HG03060 (cell line): ENCODE results near the gene OCA2.

Experiments
- ATAC-seq: cut with Tn5 transposase; IDR thresholded peaks from one replicate; pipeline ENCODE4 v1.9.1; 2021; ENCODE audit warnings: low read depth, moderate number of reproducible peaks; ENCODE audit not compliant: unreplicated experiment

OCA2 gene

DNA sequence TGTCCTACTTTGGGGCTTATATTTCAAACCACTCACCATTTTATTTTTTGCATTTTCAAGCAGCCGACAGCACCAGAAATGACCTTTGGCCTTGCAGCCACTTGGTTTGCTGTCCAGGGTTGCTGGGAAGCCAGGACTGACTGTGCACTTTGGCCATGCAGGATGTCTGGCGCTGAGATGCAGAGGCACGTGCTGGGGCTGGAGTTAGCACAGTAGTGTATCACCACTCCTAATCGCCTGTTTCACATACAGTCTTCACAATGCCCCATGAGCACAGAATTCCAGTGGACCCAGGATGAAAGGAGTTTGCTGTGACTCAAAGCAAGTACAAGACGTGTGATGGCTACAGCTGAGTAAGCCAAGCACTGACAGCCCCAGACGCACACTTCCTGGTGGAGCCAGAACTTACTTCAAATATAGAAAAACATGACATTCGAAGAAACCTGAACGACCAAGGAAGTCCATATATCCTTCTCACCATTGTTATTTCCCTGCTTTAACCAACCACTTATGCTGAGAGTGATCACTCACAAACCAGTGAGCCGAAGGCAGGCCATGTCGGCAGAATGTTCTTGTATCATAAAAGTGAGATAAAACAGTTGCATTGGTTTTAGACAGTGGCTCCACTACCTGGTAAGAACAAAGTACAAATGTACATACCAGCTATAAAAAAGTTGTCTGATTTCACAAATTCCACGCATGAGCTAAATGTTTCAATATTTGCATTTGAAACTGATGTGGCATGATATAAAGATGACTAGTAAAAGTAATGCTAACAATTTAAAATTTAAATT is 16.0 kb downstream of the OCA2 start:
- ATAC-seq: no peak

DNA sequence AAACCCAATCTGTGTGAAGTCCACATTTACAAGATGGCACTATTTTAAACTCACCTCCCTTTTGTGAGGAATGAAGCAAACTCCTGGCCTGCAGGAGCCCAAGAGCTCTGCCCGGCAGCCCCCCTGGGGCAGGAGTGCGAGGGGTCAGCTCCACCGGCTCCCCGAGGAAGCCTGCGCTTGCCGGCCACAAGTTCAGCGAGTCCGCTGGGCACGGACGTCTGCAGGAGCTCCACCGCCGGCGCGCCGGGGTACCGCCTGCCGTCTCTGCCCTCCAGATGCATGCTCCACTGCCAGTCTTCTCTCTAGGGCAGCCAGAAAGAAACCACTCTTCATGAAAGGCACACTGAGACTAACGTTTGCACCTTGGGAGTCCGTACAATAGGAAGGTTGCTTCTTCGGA is 17.5 kb downstream of the OCA2 start:
- no peak for ATAC-seq

DNA sequence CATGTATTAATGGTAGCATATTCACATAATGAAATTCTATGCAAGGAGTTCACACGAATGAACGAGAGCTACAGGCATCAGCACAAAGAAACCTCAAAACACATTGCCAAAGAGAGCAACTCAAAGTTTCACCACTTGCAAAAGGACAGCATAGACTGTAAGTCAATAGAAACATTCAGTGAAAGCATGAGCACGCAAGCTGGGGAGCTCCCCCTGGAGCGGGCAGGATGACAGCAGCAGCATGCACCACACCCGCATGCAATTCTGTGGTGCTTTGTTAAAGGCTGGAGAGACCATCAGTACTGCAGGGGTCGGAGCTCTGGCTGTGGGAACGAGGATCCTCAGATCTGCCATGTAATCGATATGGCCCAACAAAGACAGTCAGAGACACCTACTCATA is 18.7 kb downstream of the OCA2 start:
- no peak for ATAC-seq

DNA sequence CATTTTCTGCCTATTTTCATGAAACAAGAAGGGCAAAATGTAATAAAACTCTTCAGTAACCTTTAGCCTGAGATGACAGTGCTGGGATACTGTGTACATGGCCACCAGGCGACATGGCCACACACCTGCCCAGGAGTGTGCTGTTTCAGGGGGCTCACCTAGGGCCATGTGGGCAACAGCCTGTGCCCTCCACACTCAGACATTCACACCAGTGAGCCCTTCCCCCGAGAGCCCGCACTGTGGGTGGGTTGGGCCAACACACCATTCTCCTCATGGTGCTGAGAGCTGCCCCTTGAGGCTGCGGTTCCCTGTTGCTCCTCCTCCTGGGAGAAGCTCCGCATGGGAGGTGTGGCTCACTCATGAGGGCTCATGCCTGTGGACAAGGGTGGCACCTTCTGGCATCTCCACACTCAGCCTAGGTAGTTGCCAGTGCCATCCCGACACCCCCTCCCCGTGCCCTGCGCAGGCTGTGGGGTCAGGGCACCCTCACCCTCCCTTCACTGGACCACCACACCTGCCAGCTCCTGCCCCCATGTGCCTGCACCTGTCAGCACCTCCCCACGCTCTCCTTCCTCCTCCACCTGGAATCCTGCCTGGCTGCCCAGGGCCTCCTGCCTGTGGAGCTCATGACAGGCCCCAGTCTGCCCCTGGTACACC is 19.7 kb downstream of the OCA2 start:
- ATAC-seq: no peak

DNA sequence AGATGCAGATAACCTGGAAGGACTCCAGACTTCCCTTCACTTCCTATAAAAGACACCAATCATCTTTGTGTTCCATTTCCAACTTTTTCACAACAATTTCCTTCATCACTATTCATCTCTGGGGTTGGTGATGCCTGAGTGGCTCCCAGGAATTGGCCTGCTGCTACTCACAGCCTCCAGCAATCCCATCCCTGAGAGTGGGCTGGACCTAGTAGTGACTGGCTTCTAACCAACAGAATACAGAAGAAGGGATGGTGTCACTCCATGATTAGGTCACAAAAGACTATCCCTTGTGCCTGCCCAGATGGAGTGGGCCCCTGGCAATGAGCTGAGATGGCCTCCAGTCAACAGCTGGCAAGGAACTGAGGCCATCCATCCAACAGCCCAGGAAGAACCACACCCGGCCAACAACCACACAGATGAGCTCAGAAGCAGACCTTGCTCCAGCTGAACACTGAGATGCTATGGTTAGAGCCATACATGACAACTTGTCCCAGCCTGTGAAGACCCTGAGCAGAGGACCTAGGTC is 20.9 kb downstream of the OCA2 start:
- no peak for ATAC-seq

DNA sequence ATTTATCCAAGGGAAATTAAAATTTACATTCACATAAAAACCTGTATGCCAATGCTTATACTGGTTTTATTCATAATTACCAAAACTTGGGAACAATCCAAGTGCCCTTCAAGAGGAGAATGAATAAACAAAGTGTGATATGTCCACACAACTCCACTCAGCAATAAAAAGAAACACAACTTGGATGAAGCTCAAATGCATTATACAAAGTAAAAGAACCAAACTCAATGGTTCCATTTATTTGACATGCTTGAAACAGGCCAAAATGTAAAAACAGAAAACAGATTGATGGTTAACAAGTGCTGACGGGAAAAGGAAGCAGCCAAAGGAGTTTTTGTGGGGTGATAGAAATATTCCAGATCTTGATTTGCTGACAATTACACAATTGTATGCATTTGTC is 23.5 kb downstream of the OCA2 start:
- ATAC-seq: no peak

DNA sequence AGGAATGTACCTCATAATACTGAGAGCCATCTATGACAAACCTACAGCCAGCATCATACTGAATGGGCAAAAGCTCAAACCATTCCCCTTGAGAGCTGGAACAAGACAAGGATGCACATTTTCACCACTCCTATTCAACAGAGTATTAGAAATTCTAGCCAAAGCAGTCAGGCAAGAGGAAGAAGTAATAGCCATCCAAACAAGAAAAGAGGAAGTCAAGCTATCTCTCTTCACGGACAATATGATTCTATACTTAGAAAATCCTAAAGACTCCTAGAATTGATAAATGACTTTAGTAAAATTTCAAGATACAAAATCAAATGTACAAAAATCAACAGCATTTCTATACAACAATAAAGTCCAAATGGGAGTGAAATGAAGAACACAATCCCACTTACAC is 30.2 kb downstream of the OCA2 start:
- ATAC-seq: no peak

DNA sequence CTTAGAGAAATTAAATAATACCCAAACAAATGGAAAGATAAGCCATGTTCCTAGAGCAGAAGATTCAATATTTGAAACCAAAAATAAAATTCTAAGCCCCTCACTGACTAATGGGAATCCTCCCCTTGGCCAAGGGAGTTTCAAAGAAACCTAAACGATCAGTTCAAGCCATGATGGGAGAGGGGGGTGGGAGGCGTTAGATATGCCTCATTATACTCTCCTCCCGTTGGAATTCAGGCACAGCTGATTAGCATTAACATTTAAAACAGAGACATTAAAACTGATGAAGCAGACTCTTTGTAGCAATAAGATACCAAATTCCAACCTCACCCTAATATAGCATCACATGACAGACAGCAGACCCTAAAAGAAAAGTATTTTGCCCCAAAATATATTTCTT is 32.9 kb downstream of the OCA2 start:
- no peak for ATAC-seq

DNA sequence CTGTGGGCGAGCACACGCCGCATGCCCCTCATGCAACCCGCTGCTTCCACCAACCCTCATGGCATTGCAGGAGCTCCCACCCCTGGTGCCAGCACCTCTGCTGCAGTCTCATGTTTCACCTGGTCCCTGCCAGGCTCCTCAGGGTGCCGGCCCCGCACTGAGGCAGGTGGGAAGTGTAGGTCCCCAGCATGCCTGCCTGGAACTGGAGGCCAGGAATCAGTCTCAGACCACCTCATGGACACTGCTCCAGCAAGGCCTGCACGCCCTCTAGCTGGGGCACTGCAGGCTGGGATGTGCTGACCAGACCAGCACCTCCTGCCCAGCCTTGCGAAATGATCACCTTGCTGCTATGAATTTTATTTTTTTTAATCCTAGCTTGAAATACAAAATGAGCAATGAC is 39.1 kb downstream of the OCA2 start:
- no peak for ATAC-seq

DNA sequence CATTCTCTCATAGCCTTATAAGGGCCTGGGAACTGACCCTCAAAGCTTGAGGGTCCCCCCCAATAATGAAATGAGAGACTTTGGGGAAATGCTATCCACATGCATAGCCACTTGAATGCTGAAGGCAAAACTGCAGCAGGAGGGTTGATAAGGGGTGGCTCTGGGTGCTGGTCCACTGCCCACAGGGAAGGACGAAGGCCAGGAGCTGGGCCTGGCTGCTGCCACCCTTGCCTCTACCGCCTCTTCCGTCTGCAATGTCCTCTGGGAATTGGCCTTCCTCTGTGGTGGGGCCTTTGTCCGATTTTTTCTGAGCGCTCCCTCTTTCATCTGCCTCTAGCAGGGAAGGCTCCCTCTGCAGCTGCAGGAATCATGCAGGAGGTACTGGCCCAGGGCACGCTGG is 41.0 kb downstream of the OCA2 start:
- no peak for ATAC-seq

DNA sequence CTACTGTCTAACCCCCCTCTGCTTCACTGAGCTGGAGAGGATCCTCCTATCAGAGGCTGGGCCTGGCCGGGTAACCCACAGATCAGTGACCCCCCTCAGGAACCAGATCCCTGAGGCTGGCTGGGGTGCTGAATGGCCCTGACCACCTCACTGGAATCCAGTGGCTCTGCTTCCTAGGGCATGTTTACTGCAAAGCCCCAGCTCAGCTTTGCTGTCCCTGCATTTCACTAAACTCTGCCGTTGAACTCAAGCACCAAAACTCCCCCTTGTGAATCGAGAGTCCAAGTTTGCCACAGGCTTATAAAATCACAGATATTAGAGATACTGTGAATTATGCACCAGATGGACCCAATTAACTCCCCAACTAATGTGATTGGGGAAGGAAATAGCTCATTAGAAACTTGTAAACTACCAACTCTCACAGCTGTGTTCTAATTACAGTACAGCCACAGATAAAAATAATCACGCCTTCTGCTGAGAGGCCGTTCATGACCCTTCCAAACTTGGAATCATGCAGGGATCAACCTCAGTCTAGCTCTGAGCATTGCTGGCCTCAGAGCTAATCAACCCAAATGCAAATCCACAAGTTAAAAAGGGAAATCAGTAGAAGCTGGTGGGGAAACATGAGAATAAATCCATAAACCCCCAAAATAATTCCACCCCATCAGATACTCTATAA is 47.0 kb downstream of the OCA2 start:
- ATAC-seq: no peak

DNA sequence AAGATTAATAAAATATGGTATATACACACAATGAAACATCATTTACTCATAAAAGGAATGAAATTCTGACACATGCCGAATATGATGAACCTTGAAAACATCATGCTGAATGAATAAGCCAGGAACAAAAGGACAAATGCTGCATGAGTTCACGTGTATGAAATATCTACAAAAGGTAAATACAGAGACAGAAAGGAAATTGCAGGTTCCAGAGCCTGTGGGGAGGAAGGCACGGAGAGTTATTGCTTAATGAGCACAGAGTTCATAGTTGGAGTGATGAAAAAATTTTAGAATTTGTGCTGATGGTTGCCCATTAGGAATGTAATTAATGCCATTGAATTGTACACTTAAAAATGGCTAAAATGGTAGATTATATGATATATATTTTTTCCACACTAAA is 49.5 kb downstream of the OCA2 start:
- ATAC-seq: no peak

DNA sequence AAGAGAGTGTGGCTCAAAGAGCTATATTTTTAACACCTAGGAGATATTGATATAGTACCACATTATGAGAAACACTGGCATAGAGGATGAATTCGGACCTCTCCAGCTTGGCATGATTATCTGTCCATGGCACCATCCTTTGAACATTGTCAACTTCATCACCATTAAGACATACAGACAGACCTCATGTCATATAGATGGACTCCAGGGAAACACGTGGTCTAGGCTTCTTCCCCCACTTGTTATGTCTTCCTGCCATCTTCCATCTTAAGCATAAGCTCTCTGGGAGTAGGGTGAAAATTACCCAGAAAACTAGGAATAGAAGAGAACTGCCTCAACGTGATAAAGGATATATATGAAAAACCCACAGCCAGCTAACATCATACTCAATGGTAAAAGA is 51.8 kb downstream of the OCA2 start:
- no peak for ATAC-seq

DNA sequence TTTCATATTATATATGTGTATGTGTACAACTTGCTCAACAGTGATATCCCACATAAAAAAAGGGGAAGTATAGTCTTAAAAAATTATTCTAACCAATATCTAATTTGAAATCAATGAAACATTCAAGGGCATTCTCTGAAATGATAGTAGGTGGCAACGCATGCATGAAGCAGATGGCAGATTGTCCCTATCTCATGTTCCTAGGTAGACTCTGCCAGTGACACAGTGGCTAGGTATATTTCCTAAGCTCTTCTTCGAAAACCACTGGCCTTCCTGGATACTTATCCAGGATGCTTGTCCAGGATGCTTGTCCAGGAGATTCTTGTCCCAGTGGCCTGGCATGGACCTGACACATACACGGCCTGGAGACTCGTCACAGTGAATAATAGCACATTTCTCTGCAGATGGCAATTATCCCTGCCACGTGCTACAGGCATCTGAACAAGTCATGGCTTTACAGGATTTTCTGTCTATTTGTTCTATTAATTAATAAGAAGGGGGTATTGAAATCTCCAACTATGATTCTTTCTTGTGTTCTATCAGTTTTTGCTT is 54.9 kb downstream of the OCA2 start:
- ATAC-seq: no peak

DNA sequence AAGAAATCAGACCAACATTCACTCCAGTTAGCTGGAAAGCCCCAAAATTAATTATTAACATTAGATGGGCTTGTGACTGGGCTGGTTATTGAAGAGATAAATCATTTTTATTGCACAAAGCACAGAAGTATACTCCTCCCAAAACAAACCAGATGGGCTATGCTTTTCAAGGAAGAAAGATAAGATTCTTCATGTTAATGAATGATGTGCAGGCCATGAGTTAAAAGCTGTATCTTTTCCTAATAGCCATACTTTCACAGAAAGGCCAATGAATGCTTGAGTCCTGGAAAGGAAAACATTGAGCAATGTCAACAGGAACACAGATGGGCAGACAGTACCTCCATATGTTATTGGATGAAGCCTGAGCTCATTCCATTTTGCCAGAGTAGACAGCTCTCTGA is 55.4 kb downstream of the OCA2 start:
- ATAC-seq: no peak

DNA sequence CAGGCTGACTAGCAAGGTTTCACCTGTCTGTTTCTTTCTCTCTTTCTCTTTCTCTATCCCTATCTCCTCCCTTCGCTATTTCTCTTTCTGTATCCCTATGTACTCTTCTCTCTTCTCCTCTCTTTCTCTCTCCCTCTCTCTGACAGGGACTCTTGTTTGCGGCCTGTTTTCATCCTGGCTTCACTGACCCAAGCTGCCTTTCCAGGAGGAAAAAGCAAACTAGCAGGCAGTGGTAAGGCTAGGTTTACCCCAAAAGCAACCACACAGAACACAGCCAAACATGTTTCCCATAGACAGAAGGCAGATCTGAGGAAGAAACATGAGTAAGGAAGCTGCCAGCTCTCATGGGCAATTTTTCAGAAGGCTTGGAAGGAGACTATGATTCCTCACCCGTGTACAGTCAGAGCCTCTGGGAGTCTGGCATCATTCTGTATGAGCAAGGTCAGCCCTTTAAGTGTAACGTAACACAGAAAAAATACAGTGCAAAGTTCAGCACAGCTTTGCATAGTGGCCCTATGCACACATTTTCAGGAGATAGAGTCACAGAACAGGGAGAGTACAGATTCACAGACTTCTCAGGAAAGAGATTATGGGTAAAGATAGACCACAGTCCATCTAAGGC is 61.0 kb downstream of the OCA2 start:
- ATAC-seq: no peak

DNA sequence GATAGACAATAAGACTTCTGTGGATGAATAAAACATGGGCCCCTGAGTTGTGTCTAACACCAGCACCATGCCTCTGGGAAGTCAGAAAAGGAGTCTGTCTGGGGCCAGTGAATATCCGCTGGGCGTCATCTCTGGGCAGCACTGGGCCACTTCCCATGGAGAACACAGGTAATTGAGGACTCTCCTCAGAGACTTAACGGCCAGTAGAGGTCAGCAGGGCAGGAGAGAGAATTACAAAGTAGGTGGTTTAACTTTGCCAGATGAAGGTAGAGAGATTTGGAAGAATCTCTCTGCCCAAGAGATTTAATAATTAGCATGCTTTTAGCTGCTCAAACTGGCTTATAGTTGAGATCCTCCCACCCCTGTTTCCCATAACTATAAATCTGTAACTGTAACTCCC is 65.7 kb downstream of the OCA2 start:
- no peak for ATAC-seq

DNA sequence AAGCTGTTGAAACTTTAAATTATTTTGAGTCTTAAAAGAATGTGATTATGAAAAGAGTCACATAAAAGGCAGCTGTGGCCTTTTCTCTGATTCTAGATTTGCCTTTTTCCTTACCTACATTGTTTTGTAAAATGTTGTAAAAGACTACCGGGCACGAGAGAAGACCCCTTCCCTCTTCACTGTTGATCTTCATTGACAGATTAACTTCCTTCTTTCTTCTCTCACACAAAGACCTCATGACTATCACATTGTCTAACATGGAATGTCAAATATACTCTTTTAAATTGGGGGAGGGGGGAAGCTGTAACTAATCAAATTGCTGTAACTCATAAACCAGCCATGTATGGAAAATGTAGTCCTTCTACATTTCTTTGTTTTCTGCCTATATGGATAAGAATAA is 68.3 kb downstream of the OCA2 start:
- no peak for ATAC-seq

DNA sequence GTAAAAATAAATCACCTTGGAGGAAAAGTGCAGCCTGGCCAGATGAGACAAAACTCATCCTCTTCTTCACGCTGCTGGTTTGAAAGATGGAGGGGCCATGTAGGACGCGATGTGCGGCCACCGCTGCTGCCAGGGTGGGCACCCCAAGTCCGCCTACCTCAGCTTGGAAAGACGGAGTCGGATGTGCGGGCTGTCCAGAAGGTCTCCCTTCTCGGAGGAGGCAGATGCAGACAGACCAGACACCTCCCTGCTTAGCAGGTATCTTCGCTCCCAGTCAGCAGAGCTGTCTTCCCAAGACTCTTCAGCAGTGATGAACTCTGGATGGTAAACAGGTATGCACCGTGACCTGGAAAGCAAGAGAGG is 71.4 kb downstream of the OCA2 start:
- ATAC-seq: no peak

DNA sequence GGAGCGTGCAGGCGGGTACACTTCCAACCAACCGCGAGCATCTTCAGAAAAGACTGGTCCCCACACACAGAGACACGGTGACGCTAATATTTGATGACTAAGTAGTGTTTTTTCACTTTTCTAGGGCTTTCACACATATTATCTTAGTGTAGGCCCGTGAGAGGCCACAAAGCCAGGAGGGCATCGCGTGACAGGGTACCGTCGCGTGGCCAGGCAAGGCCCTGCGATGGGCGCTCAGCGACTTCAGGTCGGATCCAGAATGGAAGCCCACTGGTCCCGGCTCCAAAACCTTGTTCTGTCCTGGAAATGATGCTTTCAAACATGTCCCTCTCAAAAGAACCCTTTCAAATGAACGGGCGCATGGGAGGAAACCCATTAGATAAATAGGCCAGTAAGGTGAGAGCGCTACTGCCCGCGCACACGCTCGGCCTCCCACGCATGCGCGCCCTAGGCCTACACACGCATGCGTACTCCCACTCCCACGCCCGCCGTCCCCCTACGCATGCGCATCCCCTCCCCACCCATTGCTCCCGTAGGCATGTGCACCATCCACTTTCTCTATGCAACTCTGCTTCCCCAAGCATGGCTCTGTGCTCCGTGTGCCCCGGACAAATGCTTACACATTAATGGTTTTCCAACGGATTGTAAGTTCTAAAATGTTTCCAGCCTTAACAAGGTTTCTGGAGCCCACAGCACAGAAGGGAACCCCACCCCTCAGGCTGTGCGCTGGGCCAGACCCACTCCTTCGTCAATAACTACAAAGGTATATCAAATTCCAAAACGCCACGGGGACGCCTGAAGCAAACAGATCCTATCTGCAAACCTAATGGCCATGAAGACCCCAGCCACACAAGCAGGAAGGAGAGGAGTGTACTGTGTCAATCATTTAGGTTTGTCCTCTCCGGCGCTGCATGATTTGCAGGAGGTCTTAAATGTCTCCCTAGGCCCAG is 72.1 kb downstream of the OCA2 start:
- no peak for ATAC-seq
